H1 (cell line): ENCODE measurements around the gene C12orf76.

Experiments
- CHD2 ChIP-seq: IDR thresholded peaks from 2 replicates; pipeline ENCODE4 v1.6.1; 2012; ENCODE audit warnings: low read length, improper control_type of control experiment
- CTCF ChIP-seq, 3 experiments: IDR thresholded peaks; 1 replicate in 2 of 3; 2 replicates in 1 of 3; pipeline versions ENCODE4 v1.5.1 to v1.6.1; 2011; ENCODE audit warnings: low read length in 3 of 3, mild to moderate bottlenecking in 3 of 3, inconsistent platforms in 2 of 3, low read depth in 1 of 3, moderate library complexity in 1 of 3; ENCODE audit not compliant: insufficient read depth in 1 of 3; ENCODE audit errors: control extremely low read depth in 1 of 3
- HDAC6 ChIP-seq: IDR thresholded peaks from one replicate; pipeline ENCODE4 v1.7.1; 2012; ENCODE audit warnings: low read depth, mild to moderate bottlenecking, inconsistent platforms, low read length, moderate library complexity
- KDM1A ChIP-seq: fragments of 200-600, 300-600 bp; sonication (generic); IDR thresholded peaks from 2 replicates; pipeline ENCODE4 v1.7.1; 2016; ENCODE audit warnings: mild to moderate bottlenecking, low read length, borderline replicate concordance
- MAX ChIP-seq: IDR thresholded peaks from 2 replicates; pipeline ENCODE4 v1.6.1; 2012; ENCODE audit warnings: inconsistent platforms
- POLR2A ChIP-seq, 2 experiments: IDR thresholded peaks; 1 replicate in 1 of 2; 2 replicates in 1 of 2; pipeline ENCODE4 v1.6.1; 2011; ENCODE audit warnings: low read depth in 2 of 2, low read length in 2 of 2, mild to moderate bottlenecking in 2 of 2; ENCODE audit errors: control extremely low read depth in 1 of 2
- POLR2AphosphoS5 ChIP-seq: IDR thresholded peaks from 2 replicates; pipeline ENCODE4 v1.6.1; 2011; ENCODE audit warnings: low read depth, low read length
- RAD21 ChIP-seq, 2 experiments: IDR thresholded peaks in 1 of 2; conservative IDR thresholded peaks in 1 of 2; 2 replicates each; pipeline ENCODE4 v1.6.1; 2011; ENCODE audit warnings: low read depth in 2 of 2, low read length in 2 of 2, improper control_type of control experiment in 1 of 2, inconsistent platforms in 1 of 2, mild to moderate bottlenecking in 1 of 2, moderate library complexity in 1 of 2
- TAF1 ChIP-seq: IDR thresholded peaks from 2 replicates; pipeline ENCODE4 v1.6.1; 2011; ENCODE audit warnings: mild to moderate bottlenecking, low read depth, low read length
- TCF12 ChIP-seq: IDR thresholded peaks from 2 replicates; pipeline ENCODE4 v1.6.1; 2011; ENCODE audit warnings: low read depth, mild to moderate bottlenecking, low read length

GRCh38 chr12:110080410-110080809 lies 32.1 kb upstream of the C12orf76 start:
- TF ChIP-seq RAD21 (IDR thresholded peaks at IDR 0.05 in 1 of 2, conservative IDR thresholded peaks at IDR 0.05 in 1 of 2; ENCODE audit: low read depth in 2 of 2, low read length in 2 of 2): no peak
- TF ChIP-seq CTCF (IDR thresholded peaks at IDR 0.05; ENCODE audit: control extremely low read depth in 1 of 3, insufficient read depth in 1 of 3, low read depth in 1 of 3, low read length in 3 of 3): no peak
- no peak for TF ChIP-seq POLR2A (IDR thresholded peaks at IDR 0.05; ENCODE audit: control extremely low read depth in 1 of 2, low read depth in 2 of 2, low read length in 2 of 2)
- no peak for TF ChIP-seq TAF1
- TF ChIP-seq TCF12: no peak
- no peak for TF ChIP-seq KDM1A
- TF ChIP-seq CHD2: no peak
- TF ChIP-seq HDAC6: no peak
- TF ChIP-seq MAX: no peak
- TF ChIP-seq POLR2AphosphoS5: no peak
